Trophoblast cell (in vitro differentiated cells and primary cell): ENCODE measurements around the gene MXRA7.
"Not testable (repeated sequence)": the region's sequence is repeated elsewhere in the genome, so short reads cannot be mapped to it uniquely, and the experiment has no call there.

Experiments used
- DNase-seq, 2 donors: peaks; one replicate each; pipeline ENCODE4 v3.0.0-alpha.2; 2016
- H2AFZ ChIP-seq: 2 replicates; pipeline ENCODE4 v1.6.1; 2013; ENCODE audit warnings: low read length, moderate library complexity, mild to moderate bottlenecking; ENCODE audit not compliant: insufficient read depth, poor library complexity
- H2AK5ac ChIP-seq: 2 replicates; pipeline ENCODE4 v1.6.1; 2013; ENCODE audit warnings: mild to moderate bottlenecking, low read length
- H2BK120ac ChIP-seq: 2 replicates; pipeline ENCODE4 v1.6.1; 2013; ENCODE audit warnings: low read length, mild to moderate bottlenecking, moderate library complexity; ENCODE audit not compliant: insufficient read depth, poor library complexity
- H2BK12ac ChIP-seq: 2 replicates; pipeline ENCODE4 v1.6.1; 2013; ENCODE audit warnings: mild to moderate bottlenecking, low read length, moderate library complexity
- H2BK5ac ChIP-seq: 2 replicates; pipeline ENCODE4 v1.6.1; 2013; ENCODE audit warnings: low read length, low read depth, moderate library complexity, mild to moderate bottlenecking; ENCODE audit not compliant: poor library complexity
- H3K14ac ChIP-seq: 2 replicates; pipeline ENCODE4 v1.6.1; 2013; ENCODE audit warnings: mild to moderate bottlenecking, low read length
- H3K18ac ChIP-seq: 2 replicates; pipeline ENCODE4 v1.6.1; 2013; ENCODE audit warnings: mild to moderate bottlenecking, low read length
- H3K23ac ChIP-seq: 2 replicates; pipeline ENCODE4 v1.6.1; 2013; ENCODE audit warnings: low read length
- H3K27ac ChIP-seq: 2 replicates; pipeline ENCODE4 v1.5.1; 2013; ENCODE audit warnings: low read depth, mild to moderate bottlenecking, inconsistent platforms, low read length, moderate library complexity
- H3K27me3 ChIP-seq: 2 replicates; pipeline ENCODE4 v1.6.1; 2013; ENCODE audit warnings: inconsistent platforms, mild to moderate bottlenecking, low read length, moderate library complexity; ENCODE audit not compliant: insufficient read depth
- H3K36me3 ChIP-seq, 2 experiments: 1 replicate in 1 of 2; 2 replicates in 1 of 2; pipeline ENCODE4 v1.6.1; 2013; ENCODE audit warnings: low read length in 2 of 2, mild to moderate bottlenecking in 2 of 2, moderate library complexity in 1 of 2; ENCODE audit not compliant: insufficient read depth in 2 of 2, control insufficient read depth in 1 of 2
- H3K4ac ChIP-seq: 2 replicates; pipeline ENCODE4 v1.6.1; 2013; ENCODE audit warnings: low read depth, mild to moderate bottlenecking, low read length, moderate library complexity
- H3K4me1 ChIP-seq, 2 experiments: 1 replicate in 1 of 2; 2 replicates in 1 of 2; pipeline ENCODE4 v1.6.1; 2013; ENCODE audit warnings: low read length in 2 of 2, mild to moderate bottlenecking in 2 of 2, moderate library complexity in 1 of 2; ENCODE audit not compliant: insufficient read depth in 2 of 2, control insufficient read depth in 1 of 2
- H3K4me2 ChIP-seq: 2 replicates; pipeline ENCODE4 v1.6.1; 2013; ENCODE audit warnings: inconsistent platforms, mild to moderate bottlenecking, low read length, moderate library complexity
- H3K4me3 ChIP-seq: 2 replicates; pipeline ENCODE4 v1.5.1; 2013; ENCODE audit warnings: mild to moderate bottlenecking, low read depth, low read length, inconsistent platforms
- H3K79me1 ChIP-seq: one replicate; pipeline ENCODE4 v1.6.1; 2013; ENCODE audit warnings: low read length
- H3K79me2 ChIP-seq: 2 replicates; pipeline ENCODE4 v1.6.1; 2013; ENCODE audit warnings: low read length, mild to moderate bottlenecking; ENCODE audit not compliant: control insufficient read depth, insufficient read depth, poor library complexity
- H3K9ac ChIP-seq: 2 replicates; pipeline ENCODE4 v1.6.1; 2013; ENCODE audit warnings: mild to moderate bottlenecking, low read length
- H3K9me3 ChIP-seq: 2 replicates; pipeline ENCODE4 v1.6.1; 2013; ENCODE audit warnings: low read depth, mild to moderate bottlenecking, control low read depth, inconsistent platforms, low read length; ENCODE audit not compliant: insufficient read depth
- H4K12ac ChIP-seq: 2 replicates; pipeline ENCODE4 v1.6.1; 2013; ENCODE audit warnings: low read depth, mild to moderate bottlenecking, low read length, moderate library complexity
- H4K8ac ChIP-seq: 2 replicates; pipeline ENCODE4 v1.6.1; 2013; ENCODE audit warnings: low read depth, mild to moderate bottlenecking, low read length, moderate library complexity
- H4K91ac ChIP-seq: one replicate; pipeline ENCODE4 v1.6.1; 2013; ENCODE audit warnings: low read depth, mild to moderate bottlenecking, low read length, moderate library complexity
- WGBS: extraction: QIAGEN DNeasy Blood & Tissue Kit; methylation state at CpG from one replicate; pipeline ENCODE4 v1.1.7; 2013; ENCODE audit warnings: missing lambda C conversion rate; ENCODE audit not compliant: insufficient read length, insufficient coverage; ENCODE audit errors: extremely low coverage; 5-methylcytosine and 5-hydroxymethylcytosine counted together

MXRA7 gene

GRCh38 chr17:76734080-76734840 is 23.5 kb upstream of the MXRA7 start:
- H4K91ac ChIP-seq: no peak overlapping the region
- H3K4ac ChIP-seq: peak overlapping the region; percentile 39
- H3K27ac ChIP-seq: no peak overlapping the region
- no peak overlapping the region for H4K12ac ChIP-seq
- peak overlapping the region; percentile 48 for H3K4me2 ChIP-seq
- no peak overlapping the region for H2AK5ac ChIP-seq
- no peaks in the 10 kb centered on the region for H3K27me3 ChIP-seq
- H3K4me3 ChIP-seq: peak overlapping the region; percentile 59
- H4K8ac ChIP-seq: no peak overlapping the region
- peaks cover 17% of the 10 kb centered on the region for H3K79me1 ChIP-seq
- H2BK12ac ChIP-seq: no peak overlapping the region
- H2BK120ac ChIP-seq: no peak overlapping the region
- H3K14ac ChIP-seq: no peak overlapping the region
- no CpG with 5 or more reads among the region's 8 CpGs for WGBS
- no peak for DNase-seq
- no peak overlapping the region for H3K23ac ChIP-seq
- H3K18ac ChIP-seq: no peak overlapping the region
- peaks cover 0 to 2% of the 10 kb centered on the region in 2 experiments for H3K4me1 ChIP-seq
- H2AFZ ChIP-seq: no peak overlapping the region
- H2BK5ac ChIP-seq: no peak overlapping the region
- no peaks in the 10 kb centered on the region for H3K9me3 ChIP-seq
- peaks cover 10 to 22% of the 10 kb centered on the region in 2 experiments for H3K36me3 ChIP-seq
- peaks cover 18% of the 10 kb centered on the region for H3K79me2 ChIP-seq
- H3K9ac ChIP-seq: peak overlapping the region; percentile 61

GRCh38 chr17:76733618-76733957 is 22.8 kb upstream of the MXRA7 start:
- Histone ChIP-seq H3K4me1 (peaks cover 0 to 2% of the 10 kb centered on the region in 2 experiments), H3K4me2 (no peak overlapping the region), H3K23ac (no peak overlapping the region), H3K27me3 (no peaks in the 10 kb centered on the region), H2BK5ac (no peak overlapping the region), H4K12ac (no peak overlapping the region), H2AK5ac (no peak overlapping the region), H3K18ac (no peak overlapping the region), H3K36me3 (peaks cover 10 to 22% of the 10 kb centered on the region in 2 experiments), H3K79me2 (peaks cover 18% of the 10 kb centered on the region), H3K9me3 (no peaks in the 10 kb centered on the region), H3K79me1 (peaks cover 17% of the 10 kb centered on the region), H4K91ac (no peak overlapping the region), H2BK12ac (no peak overlapping the region), H3K27ac (no peak overlapping the region), H2AFZ (no peak overlapping the region), H2BK120ac (no peak overlapping the region), H3K14ac (no peak overlapping the region), H4K8ac (no peak overlapping the region), H3K4me3 (no peak overlapping the region), H3K9ac (no peak overlapping the region), H3K4ac (no peak overlapping the region)
- no peak for DNase-seq
- no CpG with 5 or more reads among the region's 1 CpG for WGBS

GRCh38 chr17:76732734-76733617 is 22.2 kb upstream of the MXRA7 start:
- WGBS: no CpG with 5 or more reads among the region's 3 CpGs
- H3K4ac ChIP-seq: no peak overlapping the region
- no peak overlapping the region for H3K18ac ChIP-seq
- no peaks in the 10 kb centered on the region for H3K9me3 ChIP-seq
- no peak overlapping the region for H2AFZ ChIP-seq
- peaks cover 0 to 2% of the 10 kb centered on the region in 2 experiments for H3K4me1 ChIP-seq
- no peak overlapping the region for H2BK120ac ChIP-seq
- no peak overlapping the region for H2BK12ac ChIP-seq
- H2AK5ac ChIP-seq: no peak overlapping the region
- H2BK5ac ChIP-seq: no peak overlapping the region
- H4K91ac ChIP-seq: no peak overlapping the region
- H3K4me2 ChIP-seq: no peak overlapping the region
- peak in 1 of 2 donors; percentile 38 for DNase-seq
- peaks cover 15% of the 10 kb centered on the region for H3K79me1 ChIP-seq
- H4K12ac ChIP-seq: no peak overlapping the region
- H3K36me3 ChIP-seq: peaks cover 10 to 22% of the 10 kb centered on the region in 2 experiments
- no peak overlapping the region for H3K14ac ChIP-seq
- no peak overlapping the region for H4K8ac ChIP-seq
- no peak overlapping the region for H3K27ac ChIP-seq
- H3K23ac ChIP-seq: no peak overlapping the region
- no peak overlapping the region for H3K9ac ChIP-seq
- no peak overlapping the region for H3K4me3 ChIP-seq
- H3K27me3 ChIP-seq: no peaks in the 10 kb centered on the region
- peaks cover 16% of the 10 kb centered on the region for H3K79me2 ChIP-seq

- Histone ChIP-seq H3K36me3 (peaks cover 10 to 22% of the 10 kb centered on the region in 2 experiments), H3K79me1 (peaks cover 12% of the 10 kb centered on the region), H3K79me2 (peaks cover 13% of the 10 kb centered on the region)
- H2BK12ac ChIP-seq, H3K18ac ChIP-seq, H4K12ac ChIP-seq, H3K27ac ChIP-seq, H3K4ac ChIP-seq, H4K8ac ChIP-seq, H3K4me3 ChIP-seq, H3K14ac ChIP-seq, H3K27me3 ChIP-seq, H3K4me2 ChIP-seq, H2BK5ac ChIP-seq, H4K91ac ChIP-seq, H2BK120ac ChIP-seq, DNase-seq, H2AFZ ChIP-seq, H2AK5ac ChIP-seq, H3K4me1 ChIP-seq, H3K9me3 ChIP-seq, H3K23ac ChIP-seq, H3K9ac ChIP-seq: not testable (repeated sequence)
- no CpG with 5 or more reads among the region's 13 CpGs for WGBS
Observed at GRCh38 chr17:76731800-76732733, 21.3 kb upstream of the MXRA7 start.
